Rectal smooth muscle tissue (tissue), 1 donor: ENCODE measurements around the gene CEP128.
"Not testable (repeated sequence)": the region's sequence is repeated elsewhere in the genome, so short reads cannot be mapped to it uniquely, and the experiment has no call there.

Experiments
- H3K27ac ChIP-seq: one replicate; pipeline ENCODE4 v1.7.0; 2013; ENCODE audit warnings: low read depth, low read length, inconsistent platforms
- H3K27me3 ChIP-seq: one replicate; pipeline ENCODE4 v1.7.0; 2013; ENCODE audit warnings: low read length; ENCODE audit not compliant: control insufficient read depth, insufficient read depth
- H3K36me3 ChIP-seq: one replicate; pipeline ENCODE4 v1.7.0; 2013; ENCODE audit warnings: low read length; ENCODE audit not compliant: control insufficient read depth, insufficient read depth
- H3K4me1 ChIP-seq: one replicate; pipeline ENCODE4 v1.7.0; 2013; ENCODE audit warnings: low read length; ENCODE audit not compliant: control insufficient read depth, insufficient read depth
- H3K4me3 ChIP-seq: one replicate; pipeline ENCODE4 v1.7.0; 2013; ENCODE audit warnings: low read length
- H3K9ac ChIP-seq: one replicate; pipeline ENCODE4 v1.7.0; 2013; ENCODE audit warnings: low read length

The CEP128 gene

DNA sequence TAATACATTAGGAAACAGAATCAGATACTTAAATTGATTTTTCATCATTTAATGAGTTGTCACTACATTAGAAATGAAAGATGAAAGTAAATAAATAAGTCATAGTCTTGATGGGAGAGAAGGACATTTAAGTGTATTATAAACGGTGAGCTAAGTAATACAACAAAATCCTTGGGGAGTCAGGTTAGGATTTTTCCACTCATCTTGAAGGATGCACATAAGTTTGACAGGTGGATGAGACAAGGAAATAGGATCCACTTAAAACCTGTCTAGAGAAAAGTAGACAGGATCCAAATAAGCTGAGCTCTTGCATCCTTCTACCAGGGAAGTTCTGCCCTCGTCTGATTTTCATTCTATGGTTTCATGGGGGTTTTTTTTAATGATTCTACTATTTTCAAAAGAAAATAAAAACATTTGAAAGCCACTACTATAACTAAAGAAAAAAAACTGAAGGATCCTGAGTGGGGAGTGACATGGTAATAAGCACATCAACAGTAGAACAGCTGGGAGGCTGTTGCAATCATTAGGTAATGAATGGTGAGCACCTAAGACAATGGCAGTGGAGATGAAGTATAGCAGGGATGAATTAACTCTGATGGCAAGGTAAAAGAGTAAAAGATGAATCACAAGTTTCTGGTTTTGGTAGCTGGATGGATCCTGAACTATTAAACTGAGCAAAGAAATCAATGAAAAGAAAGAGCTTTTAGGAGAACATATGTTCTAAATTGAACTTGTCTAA, 17.0 kb downstream of the CEP128 start:
- no peak overlapping the region for H3K9ac ChIP-seq
- no peak overlapping the region for H3K4me3 ChIP-seq

DNA sequence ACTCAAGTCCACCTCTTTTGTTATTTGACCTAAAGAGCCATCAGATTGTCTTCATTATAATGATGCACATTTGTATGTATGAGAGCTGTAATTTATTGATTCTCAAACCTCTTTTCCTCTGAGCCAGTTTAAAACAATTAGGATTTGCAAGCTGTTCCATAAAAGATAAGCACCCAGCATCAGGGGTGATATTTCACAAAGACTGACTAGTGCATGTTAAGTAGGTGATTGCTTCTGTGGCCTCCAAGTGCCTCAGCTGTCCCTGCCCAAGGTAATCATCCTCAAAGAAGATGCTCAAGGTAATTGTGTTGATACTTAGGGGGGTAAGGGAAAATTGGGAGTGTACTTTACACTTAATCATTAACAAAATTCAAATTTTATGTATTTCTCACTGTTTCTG, 18.2 kb downstream of the CEP128 start:
- no peaks in the 10 kb centered on the region for H3K36me3 ChIP-seq
- H3K27me3 ChIP-seq: no peaks in the 10 kb centered on the region
- H3K4me3 ChIP-seq: no peak overlapping the region
- no peak overlapping the region for H3K9ac ChIP-seq
- H3K4me1 ChIP-seq: no peaks in the 10 kb centered on the region
- H3K27ac ChIP-seq: no peak overlapping the region

More for the DNA sequence above, 17.0 kb downstream of the CEP128 start:
- Histone ChIP-seq H3K27me3 (no peaks in the 10 kb centered on the region), H3K27ac (no peak overlapping the region), H3K36me3 (no peaks in the 10 kb centered on the region), H3K4me1 (no peaks in the 10 kb centered on the region)

DNA sequence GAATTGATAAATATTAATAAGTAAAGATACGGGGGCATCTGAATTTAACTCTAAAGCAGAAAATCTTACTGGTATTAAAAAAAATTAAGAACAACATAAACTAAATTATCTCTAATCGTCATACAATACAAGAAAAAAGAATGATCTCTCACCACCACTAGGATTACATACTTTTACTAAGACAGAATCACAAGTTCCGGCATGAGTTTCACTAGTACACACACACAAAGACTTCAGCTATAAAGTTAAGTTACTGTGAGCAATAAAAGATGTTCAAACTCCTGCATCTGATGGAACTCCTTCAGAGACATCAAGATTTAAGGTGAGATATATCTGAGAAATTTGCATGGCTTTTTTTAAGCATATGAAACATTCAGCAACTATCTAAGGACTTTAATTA, 21.9 kb downstream of the CEP128 start:
- no peak overlapping the region for H3K4me3 ChIP-seq
- peaks cover 3% of the 10 kb centered on the region for H3K36me3 ChIP-seq
- no peaks in the 10 kb centered on the region for H3K4me1 ChIP-seq
- no peaks in the 10 kb centered on the region for H3K27me3 ChIP-seq
- no peak overlapping the region for H3K9ac ChIP-seq
- no peak overlapping the region for H3K27ac ChIP-seq

DNA sequence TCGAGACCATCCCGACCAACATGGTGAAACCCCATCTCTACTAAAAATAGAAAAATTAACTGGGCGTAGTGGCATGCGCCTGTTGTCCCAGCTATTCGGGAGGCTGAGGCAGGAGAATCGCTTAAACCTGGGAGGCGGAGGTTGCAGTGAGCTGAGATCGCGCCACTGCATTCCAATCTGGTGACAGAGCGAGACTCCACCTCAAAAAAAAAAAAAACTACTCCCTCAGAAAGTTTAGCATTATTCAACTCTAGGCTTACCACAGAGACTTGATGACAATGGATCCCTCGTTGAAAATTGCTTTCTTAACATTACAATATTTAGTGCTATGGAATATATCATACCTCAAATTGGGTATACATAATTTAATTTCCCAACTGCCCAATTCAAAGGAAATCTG, 29.5 kb downstream of the CEP128 start:
- H3K4me3 ChIP-seq, H3K36me3 ChIP-seq, H3K4me1 ChIP-seq, H3K27ac ChIP-seq, H3K9ac ChIP-seq, H3K27me3 ChIP-seq: not testable (repeated sequence)

DNA sequence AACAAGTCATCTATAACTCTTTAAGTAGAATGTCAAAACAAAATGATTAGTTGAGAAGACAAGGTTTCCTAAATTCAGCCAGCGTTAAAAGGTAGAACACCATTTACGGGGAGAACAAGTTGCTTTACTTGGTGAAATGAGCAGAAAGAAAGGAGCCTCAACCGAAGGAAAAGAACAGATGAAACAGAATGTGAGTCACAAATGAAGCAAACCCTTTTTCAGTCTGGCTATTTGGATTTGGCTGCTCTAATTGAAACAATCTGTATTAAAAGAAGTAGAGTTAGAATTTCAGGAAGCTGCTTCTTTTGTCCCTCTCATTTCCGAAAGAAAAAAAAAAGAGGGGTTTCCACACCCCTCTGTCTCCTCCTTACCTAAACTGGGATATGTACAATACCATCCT, 34.6 kb downstream of the CEP128 start:
- H3K36me3 ChIP-seq: no peaks in the 10 kb centered on the region
- H3K4me1 ChIP-seq: no peaks in the 10 kb centered on the region
- no peak overlapping the region for H3K4me3 ChIP-seq
- H3K27ac ChIP-seq: no peak overlapping the region
- no peak overlapping the region for H3K9ac ChIP-seq
- no peaks in the 10 kb centered on the region for H3K27me3 ChIP-seq

DNA sequence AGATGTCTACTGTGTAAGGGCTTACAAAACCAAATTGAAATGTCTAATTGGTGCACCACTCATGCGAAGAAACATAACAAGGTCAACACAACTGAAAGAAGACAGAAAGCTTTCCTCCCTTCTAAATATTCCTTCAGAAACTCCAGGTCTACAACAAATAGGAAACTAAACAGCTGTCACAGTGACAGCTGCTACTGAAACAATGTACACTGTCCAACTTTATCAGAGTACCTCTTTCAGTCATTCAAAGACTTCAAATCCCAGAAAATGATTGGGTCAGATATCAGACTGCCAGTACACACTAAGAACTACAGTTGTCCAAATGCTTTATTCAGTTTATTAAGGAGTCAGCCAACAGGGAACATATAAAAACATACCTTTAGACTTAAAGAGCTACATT, 35.2 kb downstream of the CEP128 start:
- Histone ChIP-seq H3K27me3 (no peaks in the 10 kb centered on the region), H3K4me1 (no peaks in the 10 kb centered on the region), H3K9ac (no peak overlapping the region), H3K4me3 (no peak overlapping the region), H3K36me3 (no peaks in the 10 kb centered on the region), H3K27ac (no peak overlapping the region)

DNA sequence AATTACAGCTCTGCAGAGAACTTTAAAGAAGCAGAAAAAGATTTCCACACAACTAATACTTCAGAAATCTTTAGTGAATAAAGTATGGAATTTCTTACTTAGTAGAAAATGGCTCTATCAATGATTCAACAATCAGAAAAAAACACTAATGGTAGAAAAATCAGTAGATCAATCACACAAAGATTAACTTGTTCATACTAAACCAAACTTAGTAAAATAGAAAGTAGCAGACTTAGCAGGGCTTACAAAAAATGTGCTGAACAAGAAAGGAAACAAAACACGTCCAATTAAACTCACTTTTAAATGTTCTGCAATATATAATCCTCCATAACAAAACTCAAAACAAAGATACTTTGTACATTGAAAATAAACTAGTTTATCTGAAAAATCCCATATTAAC, 38.9 kb downstream of the CEP128 start:
- H3K36me3 ChIP-seq: no peaks in the 10 kb centered on the region
- no peak overlapping the region for H3K4me3 ChIP-seq
- H3K27me3 ChIP-seq: no peaks in the 10 kb centered on the region
- no peak overlapping the region for H3K27ac ChIP-seq
- H3K9ac ChIP-seq: no peak overlapping the region
- no peaks in the 10 kb centered on the region for H3K4me1 ChIP-seq

DNA sequence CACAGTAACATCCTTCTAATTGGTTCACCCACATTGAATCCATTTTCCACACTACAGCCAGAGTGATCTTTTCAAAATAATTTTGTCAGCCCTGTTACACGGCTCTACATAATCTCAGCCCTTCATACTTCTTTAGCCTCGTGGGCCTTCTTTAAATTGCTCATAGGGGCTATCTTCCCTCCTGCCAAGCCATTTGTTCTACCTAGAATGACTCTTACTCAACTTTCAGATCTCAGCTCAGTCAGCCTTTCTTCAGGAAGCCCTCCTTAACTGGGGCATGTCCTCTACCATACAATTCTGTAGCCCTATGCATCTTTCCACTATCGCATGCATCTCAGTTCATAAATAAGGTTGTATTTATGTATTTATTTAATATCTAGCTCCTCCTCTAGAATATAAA, 39.7 kb downstream of the CEP128 start:
- Histone ChIP-seq H3K4me1 (no peaks in the 10 kb centered on the region), H3K9ac (no peak overlapping the region), H3K27ac (no peak overlapping the region), H3K36me3 (no peaks in the 10 kb centered on the region), H3K4me3 (no peak overlapping the region), H3K27me3 (no peaks in the 10 kb centered on the region)

DNA sequence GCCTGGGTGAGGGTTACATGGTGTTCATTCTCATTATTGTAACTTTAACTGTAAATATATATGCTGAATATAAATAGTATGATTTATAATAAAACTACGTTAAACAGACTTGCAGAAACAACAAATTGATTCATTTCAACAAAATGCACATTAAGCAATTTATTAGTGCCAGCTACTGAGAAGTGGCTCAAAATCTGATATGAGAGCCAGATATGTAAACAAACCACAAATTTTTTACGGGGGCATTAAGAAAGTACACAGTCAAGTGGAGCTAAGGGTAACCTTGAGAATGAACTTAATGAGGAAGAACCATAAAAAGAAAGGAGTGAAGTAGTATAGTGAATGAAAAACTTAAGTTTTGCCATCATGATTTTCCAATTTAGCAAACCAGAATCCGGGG, 40.3 kb downstream of the CEP128 start:
- no peaks in the 10 kb centered on the region for H3K36me3 ChIP-seq
- no peaks in the 10 kb centered on the region for H3K4me1 ChIP-seq
- H3K9ac ChIP-seq: no peak overlapping the region
- no peak overlapping the region for H3K27ac ChIP-seq
- H3K27me3 ChIP-seq: no peaks in the 10 kb centered on the region
- no peak overlapping the region for H3K4me3 ChIP-seq

DNA sequence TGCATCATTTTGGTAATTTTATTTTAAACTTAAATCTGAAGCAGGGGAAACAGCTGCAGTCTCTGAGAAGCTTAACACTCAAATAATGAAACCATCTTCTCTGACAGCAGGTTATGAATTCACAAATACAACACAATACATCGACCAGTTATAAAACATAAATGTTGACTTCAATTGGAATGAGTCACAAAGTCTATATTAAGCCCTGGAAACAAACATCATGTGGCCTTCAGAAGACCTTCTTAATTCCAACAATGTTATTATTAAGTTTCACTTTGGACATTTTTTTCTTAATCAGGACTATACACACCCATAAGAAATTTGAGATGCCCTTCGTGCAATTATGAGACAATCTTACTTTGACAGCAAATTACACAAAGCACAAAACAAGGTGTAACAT, 68.9 kb downstream of the CEP128 start:
- H3K27ac ChIP-seq: no peak overlapping the region
- no peaks in the 10 kb centered on the region for H3K36me3 ChIP-seq
- H3K27me3 ChIP-seq: no peaks in the 10 kb centered on the region
- H3K4me1 ChIP-seq: no peaks in the 10 kb centered on the region
- H3K9ac ChIP-seq: no peak overlapping the region
- H3K4me3 ChIP-seq: no peak overlapping the region

DNA sequence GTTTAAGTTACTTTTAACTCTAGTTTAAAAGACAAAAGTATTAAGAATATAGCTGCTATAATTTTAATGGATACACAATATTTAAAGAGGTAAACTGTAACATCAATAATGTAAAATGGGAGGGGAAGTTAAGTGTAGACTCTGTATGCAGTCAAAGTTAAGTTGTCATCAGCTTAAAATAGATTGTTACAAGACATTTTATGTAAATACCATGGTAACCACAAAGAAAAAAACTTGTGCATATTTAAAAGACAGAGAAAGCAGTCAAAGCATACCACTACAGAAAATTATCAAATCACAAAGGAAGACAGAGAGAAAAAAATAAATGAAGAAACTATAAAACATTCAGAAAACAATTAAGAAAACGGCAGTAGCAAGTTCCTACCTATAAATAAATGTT, 73.3 kb downstream of the CEP128 start:
- no peak overlapping the region for H3K9ac ChIP-seq
- H3K36me3 ChIP-seq: no peaks in the 10 kb centered on the region
- H3K27ac ChIP-seq: no peak overlapping the region
- H3K27me3 ChIP-seq: no peaks in the 10 kb centered on the region
- H3K4me3 ChIP-seq: no peak overlapping the region
- no peaks in the 10 kb centered on the region for H3K4me1 ChIP-seq

DNA sequence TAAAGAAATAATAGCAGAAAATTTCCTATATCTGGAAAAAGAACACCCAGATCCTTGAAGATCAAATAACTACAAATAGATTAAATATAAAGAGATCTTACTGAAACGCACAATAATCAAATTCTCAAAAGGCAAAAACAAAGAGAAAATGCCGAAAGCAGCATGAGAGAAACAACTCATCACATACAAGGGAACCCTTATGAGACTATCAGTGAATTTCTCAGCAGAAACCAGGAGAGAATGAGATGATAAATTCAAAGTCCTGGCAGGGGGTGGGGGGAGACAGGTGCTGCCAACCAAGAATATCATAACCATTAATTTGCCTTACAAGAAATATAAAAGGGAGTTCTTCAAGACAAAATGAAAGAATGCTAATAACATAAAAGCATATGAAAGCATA, 73.7 kb downstream of the CEP128 start:
- H3K4me3 ChIP-seq: no peak overlapping the region
- H3K27me3 ChIP-seq: no peaks in the 10 kb centered on the region
- H3K9ac ChIP-seq: no peak overlapping the region

DNA sequence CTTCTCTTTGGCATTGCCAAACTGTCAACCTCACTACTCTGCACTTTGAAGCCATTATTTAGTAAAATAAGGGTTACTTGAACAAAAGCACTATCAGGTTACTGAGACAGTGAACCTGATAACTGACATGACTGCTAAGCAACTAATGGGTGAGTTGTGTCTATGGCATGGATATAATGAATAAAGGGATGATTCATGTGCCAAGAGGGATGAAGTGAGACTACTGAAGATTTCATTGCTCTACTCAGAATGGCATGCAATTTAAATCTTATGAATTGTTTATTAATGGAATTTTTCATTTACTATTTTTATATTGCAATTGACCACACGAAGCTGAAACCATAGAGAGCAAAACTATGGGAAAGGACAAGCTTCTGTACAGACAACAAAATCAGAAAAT, 74.4 kb downstream of the CEP128 start:
- Histone ChIP-seq H3K36me3 (no peaks in the 10 kb centered on the region), H3K9ac (no peak overlapping the region), H3K4me1 (no peaks in the 10 kb centered on the region), H3K4me3 (no peak overlapping the region), H3K27ac (no peak overlapping the region), H3K27me3 (no peaks in the 10 kb centered on the region)

More for the DNA sequence above, 73.7 kb downstream of the CEP128 start:
- H3K36me3 ChIP-seq: no peaks in the 10 kb centered on the region
- no peak overlapping the region for H3K27ac ChIP-seq
- no peaks in the 10 kb centered on the region for H3K4me1 ChIP-seq
